Endothelial cell of umbilical vein (primary cell): ENCODE results near the gene CXorf65.

ENCODE experiments used
- CTCF ChIP-seq, 2 donors: IDR thresholded peaks; 1 replicate in 1 of 2; 2 replicates in 1 of 2; pipeline ENCODE4 v1.5.1; 2011; ENCODE audit warnings: low read length in 2 of 2, mild to moderate bottlenecking in 2 of 2, moderate library complexity in 2 of 2, control low read depth in 1 of 2, inconsistent platforms in 1 of 2, low read depth in 1 of 2; ENCODE audit not compliant: insufficient read depth in 1 of 2; ENCODE audit errors: extremely low read depth in 1 of 2
- EZH2 ChIP-seq: IDR thresholded peaks from 2 replicates; pipeline ENCODE4 v1.6.1; 2012; ENCODE audit warnings: borderline replicate concordance, low read depth, mild to moderate bottlenecking, moderate library complexity, low read length, inconsistent platforms; ENCODE audit not compliant: severe bottlenecking
- FOS ChIP-seq: IDR thresholded peaks from 2 replicates; pipeline ENCODE4 v1.6.1; 2011; ENCODE audit warnings: mild to moderate bottlenecking, low read length, moderate library complexity, borderline replicate concordance; ENCODE audit not compliant: insufficient read depth
- GATA2 ChIP-seq: IDR thresholded peaks from 2 replicates; pipeline ENCODE4 v1.7.0; 2011; ENCODE audit warnings: low read depth, mild to moderate bottlenecking, moderate library complexity, mixed read lengths, low read length; ENCODE audit not compliant: insufficient read length, insufficient read depth
- JUN ChIP-seq: IDR thresholded peaks from 2 replicates; pipeline ENCODE4 v1.6.1; 2011; ENCODE audit warnings: borderline replicate concordance, low read depth; ENCODE audit not compliant: insufficient read length, insufficient read depth
- MAX ChIP-seq: IDR thresholded peaks from 2 replicates; pipeline ENCODE4 v1.6.1; 2011; ENCODE audit not compliant: insufficient read depth, insufficient read length
- POLR2AphosphoS5 ChIP-seq: IDR thresholded peaks from 2 replicates; pipeline ENCODE4 v1.6.1; 2012; ENCODE audit warnings: low read depth, mild to moderate bottlenecking, control low read depth, low read length, moderate library complexity; ENCODE audit not compliant: insufficient read depth

DNA sequence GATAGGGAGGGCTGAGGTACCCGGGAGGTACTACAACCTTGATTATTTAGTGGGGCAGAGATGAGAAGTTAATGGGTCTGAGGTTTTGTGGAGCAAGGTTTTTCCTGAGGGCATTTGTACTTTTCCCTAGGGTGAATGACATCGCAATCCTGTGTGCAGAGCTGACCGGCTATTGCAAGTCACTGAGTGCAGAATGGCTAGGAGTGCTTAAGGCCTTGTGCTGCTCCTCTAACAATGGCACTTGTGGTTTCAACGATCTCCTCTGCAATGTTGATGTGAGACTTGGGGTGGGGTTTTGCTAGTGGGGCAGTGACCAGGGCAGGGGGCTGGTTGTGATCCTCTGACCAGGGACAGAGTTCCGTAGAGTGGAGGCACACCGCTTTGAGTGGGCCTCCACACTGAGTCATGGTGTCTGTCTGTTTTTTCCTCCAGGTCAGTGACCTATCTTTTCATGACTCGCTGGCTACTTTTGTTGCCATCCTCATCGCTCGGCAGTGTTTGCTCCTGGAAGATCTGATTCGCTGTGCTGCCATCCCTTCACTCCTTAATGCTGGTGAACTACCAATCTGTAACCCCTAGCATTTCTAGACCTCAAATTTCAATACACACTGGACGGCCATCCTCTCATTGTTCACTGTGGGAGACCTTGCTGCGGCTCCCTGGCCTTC lies 21.8 kb upstream of the CXorf65 start:
- TF ChIP-seq CTCF (IDR thresholded peaks at IDR 0.05; ENCODE audit: extremely low read depth in 1 of 2, insufficient read depth in 1 of 2, low read depth in 1 of 2, low read length in 2 of 2) (no peak), POLR2AphosphoS5 (no peak), GATA2 (no peak), EZH2 (no peak), JUN (no peak), MAX (no peak), FOS (no peak)
